Esophagus muscularis mucosa (tissue), 3 donors: ENCODE results near the gene ZIC5.

Source experiments
- CTCF ChIP-seq, 3 experiments: fragments of 200-600 bp in 2 of 3; fragments of 450-650 bp in 1 of 3; sonication (generic) in 2 of 3; IDR thresholded peaks; one replicate each; pipeline ENCODE4 v1.5.1; 2017 to 2019; ENCODE audit warnings: antibody characterized with exemption in 3 of 3, mild to moderate bottlenecking in 2 of 3, moderate library complexity in 1 of 3
- POLR2A ChIP-seq: fragments of 450-650 bp; IDR thresholded peaks from one replicate; pipeline ENCODE4 v1.6.1; 2017; ENCODE audit warnings: antibody characterized with exemption, moderate library complexity, mild to moderate bottlenecking, low read depth
- POLR2AphosphoS5 ChIP-seq, 2 donors: sonication (generic); formaldehyde crosslinking; IDR thresholded peaks; one replicate each; pipeline ENCODE4 v1.6.1; 2017; ENCODE audit warnings: antibody characterized with exemption in 2 of 2

GRCh38 chr13:99967498-99967868, 4.1 kb downstream of the ZIC5 start:
- no peak for TF ChIP-seq CTCF (IDR thresholded peaks at IDR 0.05)
- TF ChIP-seq POLR2A: no peak
- no peak for TF ChIP-seq POLR2AphosphoS5 (IDR thresholded peaks at IDR 0.05)
